ENCODE data around the gene LCLAT1.

- TF ChIP-seq CTCF (conservative IDR thresholded peaks at IDR 0.05 in 1 of 2, IDR thresholded peaks at IDR 0.05 in 1 of 2; ENCODE audit: extremely low read depth in 1 of 2, insufficient read depth in 1 of 2, low read depth in 1 of 2, low read length in 2 of 2), result no peak
- TF ChIP-seq EZH2 (IDR thresholded peaks at IDR 0.05; ENCODE audit: borderline replicate concordance, low read length), result no peak
These were observed 67.9 kb downstream of the LCLAT1 start for GRCh38 chr2:30514848-30515435.

Data from mammary epithelial cell (primary cell).